ENCODE data around the gene PTPRT.

PTPRT gene

DNA sequence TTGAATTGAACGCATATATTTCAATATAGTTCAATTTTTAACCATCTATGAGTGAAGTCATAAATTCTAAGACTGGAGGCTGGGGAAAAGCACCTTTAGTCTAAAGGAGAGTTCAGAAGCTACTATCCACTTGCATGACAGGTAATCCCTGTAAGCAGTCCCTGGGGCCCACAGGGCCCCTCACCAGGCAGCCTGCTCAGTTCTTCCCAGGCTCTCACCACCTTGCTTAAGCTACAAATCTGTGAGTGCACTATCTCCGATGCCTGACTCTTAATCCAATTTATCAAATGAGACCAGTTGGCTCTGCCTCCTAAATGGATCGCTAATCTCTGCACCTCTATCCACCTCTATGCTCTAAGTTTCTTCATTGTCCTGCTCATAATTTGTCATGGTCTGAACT lies 413.8 kb downstream of the PTPRT start:
- DNase-seq = no peak

DNA sequence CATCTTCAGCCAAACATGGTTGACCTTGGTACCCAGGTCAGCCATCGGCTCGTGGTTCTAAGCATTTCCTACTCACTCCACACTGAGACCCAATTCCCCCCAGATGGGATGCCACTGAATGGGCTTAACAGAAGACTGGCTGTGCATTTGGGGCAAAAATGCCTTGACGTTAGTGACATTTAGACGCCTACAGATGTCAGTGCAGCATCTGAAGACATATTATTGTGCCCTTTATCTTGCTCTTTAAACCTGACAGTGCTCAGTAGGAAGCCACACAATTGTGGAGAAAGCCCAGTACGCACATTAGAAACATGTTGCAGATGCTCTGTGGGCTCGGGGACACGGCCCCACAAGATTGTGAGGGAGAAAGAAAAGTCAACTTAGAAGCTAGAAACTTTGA lies 414.7 kb downstream of the PTPRT start:
- DNase-seq = no peak

DNA sequence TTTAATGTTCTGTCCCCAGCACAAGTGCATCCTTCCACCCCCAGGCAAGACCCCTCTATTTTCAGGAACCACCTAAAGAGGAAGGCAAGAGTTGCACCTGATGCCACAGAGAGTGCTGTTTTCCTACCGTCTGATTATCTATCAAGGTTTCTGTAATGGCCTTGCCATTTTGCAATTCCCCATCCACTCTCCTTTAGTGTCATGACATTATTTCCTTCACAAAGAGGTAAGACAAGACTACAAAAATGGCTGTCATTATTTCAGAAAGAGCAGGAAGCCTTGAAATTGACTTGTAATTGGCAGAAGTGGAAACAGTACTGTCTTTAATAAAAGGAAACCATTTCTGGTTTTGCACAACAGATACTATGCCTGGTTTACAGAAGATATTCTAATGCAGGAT lies 426.7 kb downstream of the PTPRT start:
- no peak for DNase-seq

DNA sequence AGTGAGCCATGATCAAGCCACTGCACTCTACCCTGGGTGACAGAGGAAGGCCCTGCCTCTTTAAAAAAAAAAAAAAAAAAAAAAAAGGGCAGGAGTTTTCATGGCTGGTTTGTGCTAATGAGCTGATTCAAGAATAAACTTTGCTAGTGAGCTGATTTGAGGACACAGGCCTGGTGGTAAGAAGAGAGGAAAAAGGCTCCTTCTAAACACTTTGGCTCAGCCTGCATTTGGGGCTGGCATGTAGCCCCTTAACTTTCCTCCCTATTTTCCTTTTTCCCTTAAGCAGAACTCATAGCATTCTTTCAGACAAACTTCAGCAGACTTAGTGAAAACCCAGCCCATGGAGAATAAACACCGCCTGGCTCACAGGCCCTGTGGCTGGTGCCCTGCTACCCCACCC lies 432.7 kb downstream of the PTPRT start:
- DNase-seq = no peak

DNA sequence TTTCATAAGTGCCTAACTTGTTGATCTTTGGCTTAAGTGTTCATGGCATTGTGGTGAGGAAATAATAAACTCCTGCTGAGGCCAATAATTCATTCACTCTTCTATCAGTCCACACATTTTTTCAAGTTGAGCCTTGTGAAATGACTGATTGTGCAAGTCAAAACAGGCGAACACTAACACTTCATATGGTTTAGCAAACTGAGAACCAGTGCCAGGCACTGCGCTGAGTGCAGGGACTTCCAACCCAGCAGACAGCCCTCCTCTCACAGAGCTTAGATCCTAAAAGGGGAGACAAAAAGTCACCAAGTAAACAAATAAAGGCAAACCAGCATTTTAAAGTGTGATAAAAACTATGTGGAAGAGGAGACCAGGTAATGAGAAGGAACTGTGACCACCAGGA lies 435.0 kb downstream of the PTPRT start:
- no peak for DNase-seq

DNA sequence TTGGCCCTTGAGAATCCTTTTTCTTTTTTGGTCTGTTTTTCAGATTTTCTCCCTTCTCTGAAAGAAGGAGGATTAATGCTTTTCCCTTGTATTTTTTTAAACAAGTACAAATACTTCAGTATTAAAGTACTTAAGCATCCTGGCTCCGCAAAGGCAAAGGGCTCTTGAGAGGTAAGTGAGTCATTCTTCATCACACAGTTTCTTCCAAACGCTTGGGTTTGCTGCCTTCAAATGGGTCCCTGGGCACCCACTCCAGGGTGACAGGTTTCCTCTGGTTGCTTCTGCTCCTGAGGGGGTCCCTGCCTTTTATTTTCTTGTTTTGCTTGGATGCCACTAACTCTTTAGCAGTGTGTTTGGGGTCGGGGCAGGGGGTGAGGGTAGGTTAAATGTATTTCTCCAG lies 437.1 kb downstream of the PTPRT start:
- DNase-seq = no peak

DNA sequence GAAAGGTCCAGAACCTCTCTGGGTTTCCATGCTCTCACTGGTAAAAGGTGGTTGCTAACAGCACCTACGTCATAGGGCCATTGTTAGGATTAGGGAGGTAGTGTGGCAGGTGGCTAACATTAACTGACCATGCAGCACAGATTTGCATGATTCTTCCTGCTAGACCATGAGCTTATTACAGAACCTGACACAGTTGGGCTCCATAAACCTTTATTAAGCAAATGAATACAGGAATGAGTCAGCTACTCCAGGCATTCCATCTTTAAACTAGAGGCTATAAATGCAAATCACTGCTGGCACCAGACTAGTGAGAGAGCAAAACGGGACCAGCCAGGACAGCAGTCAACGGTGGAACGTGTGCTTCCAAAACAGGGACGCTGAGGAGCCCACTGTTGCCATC lies 440.1 kb downstream of the PTPRT start:
- DNase-seq = no peak

DNA sequence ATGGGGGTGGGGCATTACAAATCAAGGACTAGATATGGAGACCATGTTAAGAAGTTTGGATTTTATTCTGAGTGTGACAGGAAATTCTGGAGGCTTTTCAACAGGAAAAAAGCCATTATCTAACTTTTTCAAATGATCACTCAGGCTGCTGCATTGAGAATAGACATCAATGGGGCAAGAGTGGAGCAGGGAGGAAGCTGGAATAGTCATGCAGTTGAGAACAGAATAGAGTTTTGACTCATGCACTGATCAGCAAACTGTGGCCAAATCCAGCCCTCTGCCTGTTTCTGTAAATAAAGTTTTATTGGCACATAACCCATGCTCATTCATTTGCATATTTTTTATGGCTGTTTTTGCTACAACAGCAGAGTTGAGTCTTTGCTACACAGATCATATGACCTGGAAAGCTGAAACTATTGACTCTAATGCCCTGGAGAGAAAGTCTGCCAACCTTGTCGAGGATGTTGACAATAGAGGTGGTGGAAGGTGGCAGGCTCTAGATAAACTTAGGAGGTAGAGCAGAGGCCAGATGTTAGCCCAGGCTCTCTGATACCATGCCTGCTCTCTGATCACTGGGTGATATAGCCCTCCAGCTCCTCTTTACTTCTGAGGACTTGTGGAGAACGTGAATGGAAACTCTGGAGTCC lies 441.8 kb downstream of the PTPRT start:
- no peak for DNase-seq

DNA sequence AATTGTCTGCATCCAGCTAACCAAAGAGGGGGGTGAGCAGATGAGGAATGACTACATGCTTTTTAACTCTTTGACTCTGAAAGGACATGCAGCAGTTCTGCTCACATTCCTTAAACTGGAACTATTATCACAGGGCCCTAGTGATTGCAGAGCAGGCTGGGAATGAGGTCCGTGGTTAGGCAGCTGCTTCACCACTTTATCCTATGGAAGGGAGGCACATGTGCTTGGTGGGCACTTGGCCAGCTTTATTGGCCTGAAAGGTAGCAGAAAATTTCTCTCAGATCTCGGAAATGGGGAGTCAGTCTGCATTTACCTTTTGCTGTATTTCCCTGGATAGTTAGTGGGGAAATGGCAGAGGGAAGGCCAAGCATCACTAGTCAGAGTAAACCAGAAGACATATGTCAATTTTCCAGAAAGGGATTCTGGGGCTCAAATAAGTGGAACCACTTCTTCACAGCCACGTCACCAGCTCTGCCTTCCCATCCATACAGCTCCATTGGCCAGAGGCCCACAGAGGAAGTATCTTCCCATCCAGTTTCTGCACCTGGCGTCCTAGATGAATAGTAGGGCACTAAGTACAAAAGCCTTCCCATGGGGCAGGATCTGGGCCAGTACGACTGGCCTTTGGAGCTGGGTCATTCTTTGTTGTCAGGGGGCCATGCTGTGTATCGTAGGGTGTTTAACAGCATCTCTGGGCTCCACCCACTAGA lies 444.8 kb downstream of the PTPRT start:
- no peak for DNase-seq

DNA sequence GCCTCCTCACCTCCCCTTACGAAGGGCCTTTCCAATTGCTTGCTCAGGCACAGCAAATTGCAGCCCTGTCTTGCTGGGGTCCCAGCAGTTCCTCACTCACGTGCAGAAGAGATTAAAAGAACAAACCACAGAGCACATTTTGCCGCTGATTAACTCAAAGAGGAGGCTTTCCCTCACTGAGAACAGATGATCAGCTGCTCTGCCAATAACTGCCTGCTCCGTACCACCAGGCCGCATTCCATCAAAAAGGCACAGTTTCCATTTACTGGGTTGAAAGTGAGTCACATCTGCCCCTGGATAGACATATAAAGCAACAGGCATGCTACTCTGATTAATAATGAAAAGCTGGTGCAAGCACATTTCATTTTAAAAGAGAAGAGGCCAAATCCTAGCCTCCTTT lies 446.8 kb downstream of the PTPRT start:
- DNase-seq = no peak

DNA sequence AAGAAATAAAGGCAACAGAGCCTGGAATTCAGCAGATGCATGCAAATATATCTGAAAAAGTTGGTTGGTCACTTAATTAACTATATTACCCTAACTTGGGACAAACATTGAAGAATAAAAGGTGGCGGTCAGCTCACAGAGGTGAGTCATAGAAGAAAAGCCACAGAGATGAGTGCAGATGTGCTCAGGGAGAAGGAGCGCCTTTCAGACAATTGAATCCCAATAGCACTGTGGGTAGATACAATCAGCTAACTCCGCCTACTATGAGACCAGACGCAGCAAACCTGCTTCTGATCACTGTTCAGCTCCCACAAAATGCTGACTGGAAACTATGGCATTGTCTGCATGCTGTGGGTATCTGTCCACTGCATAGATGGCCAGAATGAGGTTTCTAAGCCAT lies 447.8 kb downstream of the PTPRT start:
- no peak for DNase-seq

DNA sequence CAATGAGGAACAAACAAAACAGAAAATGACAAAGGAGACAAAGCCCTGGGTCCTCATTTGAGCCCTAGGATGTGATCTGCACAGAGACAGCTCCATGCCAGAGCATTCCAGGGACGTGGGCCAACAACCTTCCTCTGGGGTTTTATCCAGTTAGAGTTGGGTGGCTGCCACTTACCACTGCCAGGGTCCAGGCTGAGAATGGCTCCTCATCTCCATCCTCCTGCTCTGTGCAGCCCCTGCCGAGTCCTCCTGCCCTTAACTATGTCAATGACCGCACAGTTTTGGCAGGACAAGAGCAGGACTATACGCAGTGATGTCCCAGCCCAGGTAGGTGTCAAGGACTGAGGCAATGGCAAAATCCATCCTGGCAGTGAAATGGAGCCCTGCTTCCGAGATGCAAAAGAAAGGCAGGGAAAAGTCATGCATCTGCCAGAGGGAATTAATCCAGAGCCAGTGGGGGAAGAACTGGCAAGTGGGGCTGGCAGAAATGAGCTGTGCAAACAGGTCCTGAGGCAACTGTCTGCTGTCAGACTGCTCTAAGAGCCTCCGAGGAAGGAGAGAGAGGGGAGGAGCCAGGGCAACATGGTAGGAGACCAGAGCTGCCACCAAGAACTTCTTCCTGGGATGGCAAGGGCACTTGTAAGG lies 449.4 kb downstream of the PTPRT start:
- DNase-seq = no peak

DNA sequence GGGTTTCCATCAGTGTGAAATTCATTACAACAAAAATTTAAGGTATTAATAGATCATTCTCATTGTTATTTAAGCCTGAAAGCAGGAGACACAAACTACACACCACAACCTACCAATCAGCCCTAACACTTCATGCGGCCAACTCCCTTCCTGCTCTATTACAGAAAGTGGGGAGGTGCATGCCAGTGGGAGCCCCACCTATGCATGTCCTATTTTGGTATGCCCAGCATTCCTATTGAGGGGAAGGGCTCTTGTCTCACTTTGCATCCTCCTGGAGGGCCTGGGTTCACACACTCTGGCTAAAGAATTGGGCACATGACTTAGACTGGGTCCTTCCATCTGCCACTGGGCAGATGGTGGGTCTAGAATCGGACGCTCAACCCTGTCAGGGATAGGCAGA lies 450.0 kb downstream of the PTPRT start:
- no peak for DNase-seq

DNA sequence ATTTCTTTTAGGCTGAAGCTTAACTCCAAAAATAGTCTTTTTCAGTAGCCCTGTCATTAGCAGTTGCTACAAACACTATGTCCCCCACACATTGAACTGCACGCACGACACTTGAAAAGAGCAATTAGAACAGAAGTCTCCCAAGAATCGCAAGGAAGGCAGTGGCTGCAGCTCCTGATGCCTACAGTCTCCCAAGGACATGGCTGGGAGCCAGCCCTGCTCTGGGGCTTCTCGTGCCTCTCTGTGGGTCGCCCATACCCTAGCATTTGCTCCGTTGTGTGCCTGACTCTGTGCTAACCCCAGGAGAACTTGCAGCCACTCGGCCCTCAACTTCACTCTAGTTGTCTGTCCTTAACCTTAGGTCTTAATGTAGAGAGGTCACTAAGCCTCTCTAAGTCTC lies 454.2 kb downstream of the PTPRT start:
- DNase-seq = no peak

DNA sequence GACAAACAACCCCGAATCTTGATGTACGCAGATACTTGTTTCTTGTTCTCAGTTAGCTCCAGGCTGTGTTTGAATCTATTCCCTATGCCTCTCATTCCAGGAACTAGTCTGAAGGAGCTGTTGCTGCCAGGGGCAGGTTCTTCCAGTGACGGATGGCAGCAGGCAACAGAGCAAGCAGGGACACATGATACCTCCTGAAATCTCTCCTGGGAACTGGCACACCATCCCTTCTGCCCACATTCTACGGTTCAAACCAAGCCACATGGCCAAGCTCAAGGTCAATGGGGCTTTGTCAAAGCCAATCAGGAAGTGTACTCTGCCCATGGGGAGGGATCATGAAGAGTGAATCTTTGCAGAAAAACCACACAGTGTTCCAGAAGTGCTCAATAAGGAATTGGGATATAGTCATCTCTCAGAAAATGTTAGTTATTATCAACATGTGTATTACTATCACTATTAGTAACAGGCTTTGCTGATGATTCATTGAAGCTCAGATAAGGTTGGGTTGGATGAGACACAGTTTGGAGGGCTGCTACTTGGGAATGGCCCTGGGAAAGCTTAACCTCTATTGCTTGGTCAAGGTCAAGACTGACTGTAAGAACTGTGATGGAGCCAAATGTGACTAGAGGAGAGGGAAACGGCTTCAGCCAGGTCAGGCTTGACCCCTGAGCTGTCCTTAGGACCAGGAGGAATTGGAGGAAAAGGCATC lies 454.9 kb downstream of the PTPRT start:
- DNase-seq = no peak

DNA sequence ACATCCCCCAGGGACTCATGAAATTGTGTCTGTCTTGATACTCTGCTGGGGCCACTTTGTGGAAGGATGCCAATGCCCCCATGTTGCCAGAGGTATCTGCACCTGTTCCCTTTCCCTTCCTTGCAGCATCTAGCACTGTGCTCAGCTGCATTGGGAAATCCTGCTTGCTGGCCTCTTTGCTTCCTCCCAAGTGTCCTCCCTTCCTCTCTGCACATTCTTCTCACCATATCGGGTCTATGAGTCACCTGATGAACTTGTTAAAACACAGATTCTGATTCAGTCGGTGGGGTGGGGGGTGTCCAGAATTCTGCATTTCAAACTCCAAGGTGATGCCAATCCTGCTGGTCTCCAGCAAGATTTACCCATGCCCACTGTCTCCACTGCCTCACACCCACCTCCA lies 467.8 kb downstream of the PTPRT start:
- DNase-seq = no peak

DNA sequence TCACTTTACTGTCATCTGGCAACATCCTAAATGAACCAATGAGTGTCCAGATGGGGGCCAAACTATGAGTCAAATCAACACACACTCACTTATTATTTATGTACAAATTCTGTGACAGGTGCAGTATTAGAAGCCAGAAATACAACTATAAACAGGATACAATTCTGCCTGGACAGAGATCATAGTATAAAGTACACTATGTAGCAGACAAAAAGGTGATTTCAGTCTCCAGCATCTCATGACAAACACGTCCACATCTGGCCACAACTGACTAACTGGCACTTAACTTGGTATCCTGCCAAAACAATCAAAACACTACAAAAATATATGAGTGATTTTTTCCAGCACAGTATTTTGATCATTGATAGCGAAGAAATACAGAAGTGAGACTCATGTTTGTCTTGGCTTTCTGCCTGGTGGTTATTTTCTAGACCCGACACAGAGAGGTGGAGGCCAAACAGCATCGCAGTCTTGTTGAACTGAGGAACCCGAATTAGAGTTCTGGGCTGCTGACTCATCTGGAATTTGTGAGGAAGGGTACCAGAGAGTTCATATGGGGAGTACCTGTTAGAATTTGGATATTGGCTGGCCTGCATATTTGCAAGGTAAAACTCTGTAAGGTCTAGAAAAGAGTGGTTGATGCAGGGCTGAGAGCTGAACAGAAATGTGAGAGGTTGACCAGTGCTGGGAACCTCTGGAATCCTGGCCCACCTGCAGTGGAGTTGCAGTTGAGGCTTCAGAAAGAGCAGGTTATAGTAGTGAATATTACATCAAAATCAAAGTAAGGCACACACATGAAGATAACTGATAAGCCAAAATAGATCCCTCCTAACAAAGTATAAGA lies 475.2 kb downstream of the PTPRT start:
- no peak for DNase-seq

DNA sequence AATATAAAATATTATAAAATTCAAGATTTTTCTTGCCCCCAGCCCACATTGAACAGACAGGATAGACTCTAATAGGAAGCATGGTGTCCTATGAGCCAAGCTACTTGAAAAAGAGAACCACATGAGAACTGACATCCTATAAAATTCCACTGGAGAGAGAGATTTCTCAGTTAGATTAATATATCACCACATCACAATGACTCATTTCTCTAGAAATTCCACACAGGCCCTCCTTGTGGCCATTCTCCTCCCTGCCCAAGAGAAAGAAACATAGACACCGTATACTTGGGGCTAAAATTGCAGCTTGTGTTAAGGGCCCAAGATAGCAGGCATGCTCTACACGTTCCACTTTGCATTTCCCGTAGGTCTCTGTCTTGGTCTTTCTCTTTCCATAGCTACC lies 481.4 kb downstream of the PTPRT start:
- no peak for DNase-seq

DNA sequence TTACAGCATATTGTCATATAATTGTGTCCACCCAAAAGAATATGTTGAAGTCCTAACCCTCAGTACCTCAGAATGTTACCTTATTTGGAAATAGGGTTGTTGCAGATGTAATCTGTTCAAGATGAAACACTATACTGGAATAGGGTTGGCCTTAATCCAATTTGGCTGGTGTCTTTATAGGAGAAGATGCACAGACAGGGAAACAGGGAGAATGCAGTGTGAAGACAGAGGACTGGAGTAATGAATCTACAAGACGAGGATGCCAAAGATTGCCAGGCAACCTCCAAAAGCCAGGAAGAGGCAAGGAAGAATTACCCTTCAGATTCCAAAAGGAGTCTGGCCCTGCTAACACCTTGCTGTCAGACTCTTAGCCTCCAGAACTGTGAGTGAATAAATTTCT lies 482.9 kb downstream of the PTPRT start:
- DNase-seq = no peak

DNA sequence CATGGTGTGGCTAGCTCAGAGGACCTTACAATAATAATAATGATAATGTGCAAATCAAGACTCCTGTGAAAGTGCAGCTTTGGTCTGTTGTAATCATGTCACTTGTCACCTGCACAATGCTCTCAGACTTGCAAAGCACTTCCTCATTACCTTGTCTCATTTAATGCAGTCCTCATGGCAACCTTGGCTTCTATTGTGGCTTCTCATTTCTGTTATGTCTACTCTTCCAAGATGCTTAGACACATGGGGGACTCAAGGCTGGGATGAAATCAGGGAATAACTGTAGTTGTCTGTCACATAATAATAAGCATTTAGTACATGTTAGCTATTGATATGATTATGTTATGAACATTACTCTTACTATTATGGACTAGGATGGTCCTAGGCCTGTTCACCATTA lies 484.2 kb downstream of the PTPRT start:
- no peak for DNase-seq

DNA sequence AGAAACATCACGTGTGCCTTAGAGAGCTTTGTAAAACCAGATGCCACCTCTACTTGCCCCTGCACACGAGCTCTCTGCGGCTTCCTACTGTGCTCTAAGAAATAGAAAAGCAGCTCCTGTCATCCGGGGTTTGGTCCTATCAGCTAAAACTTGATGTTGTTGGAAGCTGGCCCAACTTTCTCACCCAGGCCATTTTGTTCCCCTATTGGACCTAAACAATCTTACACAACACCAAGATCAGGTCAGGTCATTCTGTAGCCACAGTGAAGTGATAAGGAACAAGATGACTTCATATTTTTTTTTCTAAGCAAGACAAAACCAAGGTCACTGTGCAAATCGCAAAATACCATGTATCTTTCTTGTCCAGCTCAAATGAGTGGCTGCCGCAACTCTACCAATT lies 486.0 kb downstream of the PTPRT start:
- DNase-seq = no peak

DNA sequence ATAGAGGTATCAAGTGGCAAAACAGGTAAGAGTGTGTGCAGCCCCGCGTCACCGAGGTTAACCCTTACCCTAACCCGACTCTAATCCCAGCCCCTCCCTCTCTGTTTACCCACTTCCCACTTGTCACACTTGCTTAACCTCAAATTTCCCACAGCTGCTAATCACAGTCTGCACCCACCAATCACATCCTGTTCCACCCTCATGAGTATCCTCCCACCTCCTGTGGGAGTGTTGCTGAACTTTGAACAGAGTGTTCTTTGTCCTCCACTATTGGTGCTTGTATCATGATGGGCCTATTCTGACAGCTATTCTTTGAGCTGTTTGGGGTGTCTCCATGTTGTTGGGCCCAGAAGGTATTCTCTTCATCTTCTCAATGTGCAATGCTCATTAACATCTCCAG lies 487.8 kb downstream of the PTPRT start:
- DNase-seq = no peak

DNA sequence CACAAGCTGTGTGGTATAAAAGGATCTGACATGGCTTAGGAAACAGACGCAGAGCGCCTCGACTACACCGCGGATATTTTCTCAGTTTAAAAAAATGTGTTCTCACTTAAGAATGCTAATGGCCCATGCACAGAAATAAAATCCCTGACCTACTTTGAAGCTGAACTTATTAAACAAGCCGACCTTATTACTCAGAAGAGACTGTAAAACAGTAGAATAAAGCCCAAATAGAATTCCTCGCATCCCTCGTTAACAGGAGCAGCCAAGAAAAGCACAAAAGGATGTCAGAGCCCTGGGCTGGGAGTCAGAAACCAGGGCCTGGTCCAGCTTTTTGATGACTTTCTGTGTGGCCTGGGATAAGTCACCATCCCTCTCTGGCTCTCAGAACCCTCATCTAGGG lies 489.3 kb downstream of the PTPRT start:
- DNase-seq = no peak

All from CD4-positive, alpha-beta T cell treated with Interleukin-17A for 4 hours (primary cell).